KMS-11 (cell line): Measurements from ENCODE around the gene TMEM165.

Experiments used
- H2AFZ ChIP-seq: fragments of 200-600 bp; sonication (generic); 2 replicates; pipeline ENCODE4 v1.6.1; 2016; ENCODE audit warnings: antibody characterized with exemption, mixed run types, low read depth
- H3K27ac ChIP-seq: fragments of 200-600 bp; sonication (generic); 2 replicates; pipeline ENCODE4 v1.6.1; 2016; ENCODE audit warnings: mild to moderate bottlenecking, mixed run types
- H3K27me3 ChIP-seq: fragments of 200-600 bp; sonication (generic); 2 replicates; pipeline ENCODE4 v1.6.1; 2017; ENCODE audit warnings: mild to moderate bottlenecking, low read depth, mixed run types, moderate library complexity; ENCODE audit not compliant: insufficient read depth
- H3K36me3 ChIP-seq: fragments of 200-600 bp; sonication (generic); 2 replicates; pipeline ENCODE4 v1.6.1; 2017; ENCODE audit warnings: mild to moderate bottlenecking, mixed run types; ENCODE audit not compliant: insufficient read depth
- H3K4me1 ChIP-seq: fragments of 200-600 bp; sonication (generic); 2 replicates; pipeline ENCODE4 v1.6.1; 2016; ENCODE audit warnings: mild to moderate bottlenecking, low read depth, mixed run types; ENCODE audit not compliant: poor library complexity, severe bottlenecking
- H3K4me2 ChIP-seq: fragments of 200-600 bp; sonication (generic); 2 replicates; pipeline ENCODE4 v1.7.0; 2016; ENCODE audit warnings: mild to moderate bottlenecking, mixed run types
- H3K4me3 ChIP-seq: fragments of 200-600 bp; sonication (generic); IDR thresholded peaks from 2 replicates; pipeline ENCODE4 v1.6.1; 2017; ENCODE audit warnings: low read depth, low read length, mixed read lengths; ENCODE audit not compliant: insufficient read depth
- H3K79me2 ChIP-seq: fragments of 200-600 bp; sonication (generic); 2 replicates; pipeline ENCODE4 v1.6.1; 2016; ENCODE audit warnings: low read depth, mixed run types; ENCODE audit not compliant: insufficient read depth
- H3K9ac ChIP-seq: fragments of 200-600 bp; sonication (generic); 2 replicates; pipeline ENCODE4 v1.6.1; 2016; ENCODE audit warnings: mild to moderate bottlenecking, mixed run types
- H4K20me1 ChIP-seq: fragments of 200-600 bp; sonication (generic); 2 replicates; pipeline ENCODE4 v1.6.1; 2016; ENCODE audit warnings: mild to moderate bottlenecking, mixed run types; ENCODE audit not compliant: insufficient read depth
- CTCF ChIP-seq: fragments of 200-600 bp; sonication (generic); conservative IDR thresholded peaks from 2 replicates; pipeline ENCODE4 v1.6.1; 2017; ENCODE audit warnings: low read depth, mild to moderate bottlenecking, antibody characterized with exemption, low read length, moderate library complexity, mixed read lengths

The TMEM165 gene

GRCh38 chr4:55445921-55446577, 50.3 kb downstream of the TMEM165 start:
- Histone ChIP-seq H2AFZ (no peak overlapping the region), H3K4me2 (no peak overlapping the region), H3K27ac (no peak overlapping the region), H3K4me1 (no peaks in the 10 kb centered on the region), H3K36me3 (peaks cover 5% of the 10 kb centered on the region; the same call in 1 of the 2 replicates), H3K79me2 (no peaks in the 10 kb centered on the region), H3K27me3 (no peaks in the 10 kb centered on the region), H3K9ac (no peak overlapping the region), H4K20me1 (no peaks in the 10 kb centered on the region), H3K4me3 (no peak overlapping the region)
- TF ChIP-seq CTCF, result no peak

- no peak overlapping the region for H3K4me2 ChIP-seq
- H4K20me1 ChIP-seq, result no peaks in the 10 kb centered on the region
- H3K27me3 ChIP-seq, result no peaks in the 10 kb centered on the region
- no peak overlapping the region for H3K27ac ChIP-seq
- TF ChIP-seq CTCF, result no peak
- H3K4me3 ChIP-seq, result no peak overlapping the region
- H3K4me1 ChIP-seq, result no peaks in the 10 kb centered on the region
- no peak overlapping the region for H2AFZ ChIP-seq
- H3K79me2 ChIP-seq, result no peaks in the 10 kb centered on the region
- H3K9ac ChIP-seq, result no peak overlapping the region
- H3K36me3 ChIP-seq, result peaks cover 5% of the 10 kb centered on the region; the same call in 1 of the 2 replicates
These were observed 50.8 kb downstream of the TMEM165 start for GRCh38 chr4:55446578-55446922.

- Histone ChIP-seq H3K9ac (no peak overlapping the region), H3K36me3 (peaks cover 5% of the 10 kb centered on the region; the same call in 1 of the 2 replicates), H3K27me3 (no peaks in the 10 kb centered on the region), H3K79me2 (no peaks in the 10 kb centered on the region), H2AFZ (no peak overlapping the region), H3K4me1 (no peaks in the 10 kb centered on the region), H4K20me1 (no peaks in the 10 kb centered on the region), H3K4me3 (no peak overlapping the region), H3K27ac (no peak overlapping the region), H3K4me2 (no peak overlapping the region)
- no peak for TF ChIP-seq CTCF
These were observed 51.5 kb downstream of the TMEM165 start for GRCh38 chr4:55447108-55447708.

- Histone ChIP-seq H3K27ac (no peak overlapping the region), H3K4me1 (no peaks in the 10 kb centered on the region), H3K4me3 (no peak overlapping the region), H3K36me3 (peaks cover 5% of the 10 kb centered on the region; the same call in 1 of the 2 replicates), H2AFZ (no peak overlapping the region), H3K27me3 (no peaks in the 10 kb centered on the region), H4K20me1 (no peaks in the 10 kb centered on the region), H3K79me2 (no peaks in the 10 kb centered on the region), H3K4me2 (no peak overlapping the region), H3K9ac (no peak overlapping the region)
- TF ChIP-seq CTCF, result no peak
These were observed 52.1 kb downstream of the TMEM165 start for GRCh38 chr4:55447831-55448230.
